Measurements from ENCODE around the gene MED17.

GRCh38 chr11:93772123-93772522, 12.0 kb upstream of the MED17 start:
- no peak for TF ChIP-seq ZNF274 (IDR thresholded peaks at IDR 0.05; ENCODE audit: low read depth, low read length)
- no peak for TF ChIP-seq YY1 (IDR thresholded peaks at IDR 0.05; ENCODE audit: insufficient read depth, insufficient read length)
- TF ChIP-seq SUZ12 (IDR thresholded peaks at IDR 0.05; ENCODE audit: extremely low read depth, insufficient read depth, insufficient read length) = no peak
